AG09319 (cell line): Measurements from ENCODE around the gene EIF3K.

Source experiments
- DNase-seq: peaks from one replicate; pipeline ENCODE4 v3.0.0-alpha.2; 2010; ENCODE audit warnings: low read depth; ENCODE audit errors: extremely low read depth
- TF ChIP-seq, protein P1 (sequence below): IDR thresholded peaks from 2 replicates; pipeline ENCODE4 v1.5.1; 2011; ENCODE audit warnings: low read depth, mild to moderate bottlenecking, inconsistent platforms, low read length, moderate library complexity

The EIF3K gene

DNA sequence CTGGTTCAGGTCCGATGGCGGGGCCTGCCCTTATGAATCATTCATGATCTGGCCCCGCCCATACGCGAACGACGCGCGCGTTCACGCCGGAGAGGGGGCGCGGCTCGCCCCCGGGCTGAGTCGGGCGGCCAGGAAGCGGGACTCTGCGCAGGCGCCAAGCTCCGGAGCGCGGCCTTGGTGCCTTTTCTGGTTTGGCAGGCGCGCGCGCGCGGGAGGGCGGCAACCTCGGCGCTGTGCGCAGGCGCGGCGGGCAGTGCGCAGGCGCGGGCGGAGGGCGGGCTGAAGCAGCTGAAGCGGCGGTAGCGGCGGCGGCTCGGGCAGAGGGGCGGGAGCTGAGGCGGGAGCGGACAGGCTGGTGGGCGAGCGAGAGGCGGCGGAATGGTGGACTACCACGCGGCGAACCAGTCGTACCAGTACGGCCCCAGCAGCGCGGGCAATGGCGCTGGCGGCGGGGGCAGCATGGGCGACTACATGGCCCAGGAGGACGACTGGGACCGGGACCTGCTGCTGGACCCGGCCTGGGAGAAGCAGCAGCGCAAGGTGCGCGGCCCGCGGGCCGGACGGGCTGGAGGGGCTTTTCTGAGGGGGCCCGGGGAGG is 28.5 kb downstream of the EIF3K start, which contains the start of gene ACTN4:
ACTN4 (plus strand) TSS at position 282 of the 598 bp plus-strand sequence; CDS start at position 379, 97 bp downstream.
- DNase-seq = peak; percentile 91
- TF ChIP-seq, protein P1, sequence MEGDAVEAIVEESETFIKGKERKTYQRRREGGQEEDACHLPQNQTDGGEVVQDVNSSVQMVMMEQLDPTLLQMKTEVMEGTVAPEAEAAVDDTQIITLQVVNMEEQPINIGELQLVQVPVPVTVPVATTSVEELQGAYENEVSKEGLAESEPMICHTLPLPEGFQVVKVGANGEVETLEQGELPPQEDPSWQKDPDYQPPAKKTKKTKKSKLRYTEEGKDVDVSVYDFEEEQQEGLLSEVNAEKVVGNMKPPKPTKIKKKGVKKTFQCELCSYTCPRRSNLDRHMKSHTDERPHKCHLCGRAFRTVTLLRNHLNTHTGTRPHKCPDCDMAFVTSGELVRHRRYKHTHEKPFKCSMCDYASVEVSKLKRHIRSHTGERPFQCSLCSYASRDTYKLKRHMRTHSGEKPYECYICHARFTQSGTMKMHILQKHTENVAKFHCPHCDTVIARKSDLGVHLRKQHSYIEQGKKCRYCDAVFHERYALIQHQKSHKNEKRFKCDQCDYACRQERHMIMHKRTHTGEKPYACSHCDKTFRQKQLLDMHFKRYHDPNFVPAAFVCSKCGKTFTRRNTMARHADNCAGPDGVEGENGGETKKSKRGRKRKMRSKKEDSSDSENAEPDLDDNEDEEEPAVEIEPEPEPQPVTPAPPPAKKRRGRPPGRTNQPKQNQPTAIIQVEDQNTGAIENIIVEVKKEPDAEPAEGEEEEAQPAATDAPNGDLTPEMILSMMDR = no peak

DNA sequence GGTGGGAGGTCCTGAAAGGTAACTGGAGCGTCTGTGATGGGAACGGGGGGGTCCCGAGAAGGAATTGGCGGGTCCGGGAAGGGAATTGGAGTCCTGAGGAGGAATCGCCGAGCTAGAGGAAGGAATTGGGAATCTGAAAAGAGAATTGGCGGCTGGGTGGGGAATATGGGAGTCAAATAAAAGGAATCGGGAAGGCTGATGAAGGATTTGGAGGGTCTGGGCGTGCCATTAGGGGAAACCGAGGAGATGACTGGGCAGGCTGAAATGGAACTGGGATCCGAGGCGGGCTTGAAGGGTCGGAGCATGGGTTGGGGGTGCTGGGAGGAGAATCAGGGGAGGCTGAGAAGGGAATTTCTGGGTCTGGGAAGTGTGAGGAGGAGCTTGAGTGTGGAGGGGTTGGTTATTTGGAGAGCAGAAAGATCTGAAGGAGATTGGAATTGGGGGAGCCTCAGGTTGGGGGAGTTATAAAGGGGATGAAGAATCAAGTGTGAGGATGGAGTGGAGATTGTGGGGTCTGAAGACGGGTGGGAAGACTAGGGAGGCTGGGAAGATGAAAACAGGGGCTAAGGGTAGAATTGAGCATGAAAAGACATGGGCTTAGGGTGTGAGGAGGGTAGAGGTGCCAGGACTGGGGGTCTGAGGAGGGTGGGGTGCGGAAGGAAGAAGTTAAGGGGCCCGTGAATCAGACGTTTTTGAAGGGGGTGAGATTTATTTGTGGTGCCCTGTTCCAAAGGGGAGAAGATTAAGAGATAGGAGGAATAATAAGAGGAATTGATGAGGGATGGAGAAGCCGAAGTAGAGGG is 29.2 kb downstream of the EIF3K start:
- TF ChIP-seq, protein P1 = no peak
- DNase-seq = no peak

DNA sequence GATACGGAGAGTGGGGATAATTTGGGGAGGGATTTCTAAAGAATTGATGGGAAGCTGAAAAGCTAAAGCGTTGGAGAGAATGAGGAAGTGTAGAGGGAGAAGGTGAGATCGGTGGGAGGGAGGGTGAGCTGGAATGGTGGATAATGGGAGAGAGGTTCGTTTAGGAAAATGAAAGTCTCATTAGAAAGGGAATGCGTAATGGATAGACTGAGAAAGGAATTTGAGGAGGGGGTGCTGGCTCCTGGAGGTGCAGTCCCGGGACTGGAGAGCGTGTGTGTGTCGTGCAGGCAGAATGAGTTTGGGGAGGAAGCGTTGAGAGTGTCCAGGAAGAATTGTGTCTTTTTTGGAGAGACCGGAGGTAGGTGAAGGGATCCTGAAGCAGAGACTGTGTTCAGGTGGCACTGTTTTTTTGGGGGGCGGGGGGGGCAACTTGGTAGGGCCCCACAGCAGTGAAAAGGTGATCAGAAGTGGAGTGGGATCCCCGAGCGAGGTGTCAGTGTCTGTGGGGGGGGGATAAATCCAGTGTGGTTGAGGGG is 29.8 kb downstream of the EIF3K start:
- TF ChIP-seq, protein P1 = no peak

DNA sequence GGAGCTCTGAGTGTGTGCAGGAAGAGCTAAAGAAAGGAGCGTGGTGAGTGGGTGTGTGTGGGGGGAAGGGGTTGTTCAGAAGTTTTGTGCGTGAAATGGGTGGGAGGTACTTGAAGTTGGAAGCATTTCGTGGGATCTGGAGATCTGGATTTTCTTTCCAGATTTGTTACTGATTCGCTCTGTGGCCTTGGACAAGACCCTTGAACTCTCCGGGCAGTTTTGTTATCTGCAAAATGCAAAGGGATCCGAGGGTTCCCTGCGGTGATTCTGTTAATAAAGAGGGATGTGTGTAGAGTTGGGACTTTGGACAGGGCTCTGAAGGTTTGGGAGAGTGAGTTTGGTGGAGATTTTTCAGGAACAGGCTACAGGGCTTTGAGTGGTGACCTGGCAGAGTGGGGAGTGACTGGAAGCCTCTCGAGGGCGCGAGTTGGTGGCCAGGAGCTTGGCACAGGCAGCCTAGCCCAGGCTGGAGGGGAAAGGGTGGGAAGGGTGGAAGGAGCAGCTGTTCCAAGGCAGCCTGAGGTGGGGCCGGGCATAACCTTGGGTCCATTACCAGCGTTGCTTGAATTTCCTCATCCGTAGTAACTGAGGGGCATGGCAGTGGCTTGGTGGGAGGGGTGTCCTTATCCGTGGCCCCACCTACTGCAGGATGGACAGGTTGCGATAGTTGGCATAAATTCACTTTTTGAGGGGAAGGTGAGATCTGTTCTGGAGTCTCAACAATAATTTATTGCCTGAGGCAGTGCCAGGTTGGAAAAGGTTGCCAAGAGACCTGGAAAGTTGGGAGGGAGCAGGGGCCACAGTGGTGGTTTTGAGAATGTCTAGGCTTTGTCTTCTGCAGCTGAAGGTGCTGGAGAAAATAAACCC is 30.6 kb downstream of the EIF3K start:
- TF ChIP-seq, protein P1 = no peak
- DNase-seq = no peak

More for the DNA sequence above, 29.8 kb downstream of the EIF3K start:
- no peak for DNase-seq

DNA sequence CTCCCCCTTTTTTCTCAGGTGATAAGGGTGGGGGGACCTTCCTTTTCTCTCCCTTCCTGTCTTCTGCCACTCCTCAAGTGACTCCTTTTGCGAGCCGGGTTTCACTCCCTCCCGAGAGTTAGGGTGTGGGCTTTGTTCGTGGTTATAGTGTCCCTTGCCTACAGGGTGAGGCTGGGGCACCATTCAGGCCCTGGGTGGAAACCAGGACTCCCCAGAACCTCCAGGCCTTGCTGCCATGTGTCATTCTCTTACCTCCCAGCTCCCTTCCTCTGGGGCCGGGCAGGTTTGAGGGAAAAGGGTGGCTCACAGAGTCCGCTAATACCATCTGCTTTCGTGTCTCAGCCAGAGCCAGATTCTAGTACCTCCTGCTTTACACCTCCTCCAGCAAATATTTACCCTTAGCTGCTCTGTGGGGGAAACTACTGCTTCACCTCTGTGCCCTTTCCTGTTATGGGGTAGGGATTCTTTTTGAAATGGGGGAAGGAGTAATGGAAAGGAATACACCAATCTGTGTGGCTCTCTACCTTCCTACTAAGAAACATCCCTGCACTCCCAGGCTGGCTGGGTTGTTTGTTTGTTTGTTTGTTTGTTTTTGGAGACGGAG is 31.3 kb downstream of the EIF3K start:
- TF ChIP-seq, protein P1 = no peak
- no peak for DNase-seq

DNA sequence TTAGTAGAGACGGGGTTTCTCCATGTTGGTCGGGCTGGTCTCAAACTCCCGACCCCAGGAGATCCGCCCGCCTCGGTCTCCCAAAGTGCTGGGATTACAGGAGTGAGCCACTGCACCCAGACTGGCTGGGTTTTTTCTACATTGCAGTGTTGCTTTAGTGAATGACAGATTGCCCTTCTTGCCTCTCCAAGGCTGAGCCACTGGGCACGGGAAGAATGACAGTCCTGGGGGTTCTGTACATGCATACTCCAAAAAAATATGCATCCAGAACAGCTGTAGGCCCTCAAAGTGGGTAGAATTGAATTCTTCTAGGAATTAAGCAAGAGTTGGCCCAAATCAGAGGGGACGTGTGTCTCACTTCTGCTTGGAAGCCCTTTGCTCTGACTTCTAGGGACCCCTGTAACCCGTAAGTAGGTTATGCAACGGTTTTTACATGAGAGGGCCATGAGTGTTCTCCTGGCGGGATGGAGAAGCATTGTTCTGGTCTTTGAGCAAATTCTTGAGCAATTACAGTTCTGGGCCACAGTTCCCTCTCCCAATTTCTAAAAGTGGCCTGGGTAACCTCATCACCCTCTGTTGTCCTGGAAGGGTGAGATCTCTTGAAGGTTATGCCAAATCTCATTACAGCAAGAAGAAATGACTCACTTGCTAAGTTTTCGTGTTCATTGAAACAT is 32.1 kb downstream of the EIF3K start:
- DNase-seq = no peak

More for the DNA sequence above, 32.1 kb downstream of the EIF3K start:
- TF ChIP-seq, protein P1 = no peak
